GM19467 (cell line): ENCODE results near the gene MYO1D.
"Not testable (repeated sequence)": the region's sequence is repeated elsewhere in the genome, so short reads cannot be mapped to it uniquely, and the experiment has no call there.

Experiments used
- ATAC-seq: cut with Tn5 transposase; IDR thresholded peaks from one replicate; pipeline ENCODE4 v1.9.1; 2021; ENCODE audit warnings: mild to moderate bottlenecking, moderate library complexity; ENCODE audit not compliant: unreplicated experiment

Gene MYO1D

DNA sequence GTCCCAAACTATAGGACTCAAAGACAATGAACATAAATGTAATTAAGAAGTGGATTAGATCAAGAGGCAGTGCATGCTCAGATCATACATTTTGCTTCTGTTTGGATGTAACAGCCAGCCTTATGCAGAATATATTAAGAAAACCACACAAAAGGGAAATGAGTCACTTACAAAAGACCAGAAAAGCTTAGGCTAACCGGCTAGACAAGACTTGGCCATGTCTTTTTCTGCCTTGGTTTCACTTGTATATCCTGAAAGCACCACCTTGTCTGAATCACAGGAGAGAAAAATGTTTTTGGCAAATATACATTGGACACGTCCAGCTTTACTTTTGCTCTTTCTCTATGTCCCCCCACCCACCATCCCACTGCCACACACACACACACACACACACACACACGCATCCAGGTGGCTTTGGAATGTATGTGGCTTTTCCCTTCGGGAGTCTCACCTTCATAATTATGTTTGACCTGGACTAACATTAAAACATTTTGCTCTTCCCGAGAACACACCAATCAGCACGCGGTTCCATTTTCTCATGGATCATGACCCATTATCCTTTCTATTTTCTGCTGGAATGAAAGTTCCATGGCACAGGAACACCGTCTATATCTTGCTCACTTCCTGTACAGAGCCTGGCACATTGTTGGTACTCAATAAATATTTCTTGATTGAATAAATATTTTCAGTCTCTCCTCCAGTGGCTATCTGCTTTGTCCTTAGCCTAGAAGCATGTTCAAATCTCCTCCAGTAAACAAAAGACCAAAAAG lies 325.6 kb downstream of the MYO1D start:
- peak; percentile 73 for ATAC-seq

- ATAC-seq: no peak
These were observed 327.4 kb downstream of the MYO1D start for GRCh38 chr17:32549559-32549958.

DNA sequence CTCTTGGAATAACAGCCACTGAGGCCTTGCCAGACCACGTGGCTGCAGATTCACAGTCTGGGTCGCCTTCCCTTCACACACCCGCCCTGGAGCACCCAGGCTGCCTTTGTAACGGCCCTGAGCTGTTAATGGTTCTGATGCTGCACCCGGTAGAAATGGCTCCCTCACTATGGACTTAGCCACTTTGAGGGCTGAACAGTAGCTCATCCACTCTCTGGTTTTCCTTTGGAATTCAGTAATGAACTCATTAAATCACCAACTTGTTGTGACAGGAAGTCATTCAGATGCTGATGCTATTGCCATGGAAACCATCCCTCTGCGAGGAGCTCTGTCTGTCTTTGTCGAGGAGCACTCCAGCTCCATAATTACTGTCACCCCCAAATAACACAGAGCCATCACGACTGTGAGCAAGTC lies 330.9 kb downstream of the MYO1D start:
- no peak for ATAC-seq

GRCh38 chr17:32542186-32542585 lies 334.7 kb downstream of the MYO1D start:
- ATAC-seq: no peak

DNA sequence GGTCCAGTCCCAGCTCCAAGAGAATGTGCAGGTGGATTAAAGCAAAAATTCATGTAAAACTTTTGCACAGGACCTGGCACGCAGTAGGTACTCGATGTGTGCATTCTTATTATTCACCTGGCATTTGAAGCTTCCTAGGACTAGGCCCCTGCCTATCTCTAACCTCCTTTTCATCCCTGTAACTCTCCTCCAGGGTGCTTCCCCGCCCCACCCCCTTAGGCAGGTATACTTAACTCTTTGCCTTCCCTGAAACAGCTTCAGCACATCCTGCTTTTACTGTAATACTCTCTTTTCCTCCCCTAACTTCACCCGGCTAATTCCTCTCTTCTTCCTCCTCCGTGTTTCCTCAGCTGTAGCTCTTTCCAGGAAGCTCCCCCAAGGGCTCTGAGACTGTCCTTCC lies 335.3 kb downstream of the MYO1D start:
- no peak for ATAC-seq

- ATAC-seq: no peak
These were observed 339.9 kb downstream of the MYO1D start for GRCh38 chr17:32536736-32537643.

DNA sequence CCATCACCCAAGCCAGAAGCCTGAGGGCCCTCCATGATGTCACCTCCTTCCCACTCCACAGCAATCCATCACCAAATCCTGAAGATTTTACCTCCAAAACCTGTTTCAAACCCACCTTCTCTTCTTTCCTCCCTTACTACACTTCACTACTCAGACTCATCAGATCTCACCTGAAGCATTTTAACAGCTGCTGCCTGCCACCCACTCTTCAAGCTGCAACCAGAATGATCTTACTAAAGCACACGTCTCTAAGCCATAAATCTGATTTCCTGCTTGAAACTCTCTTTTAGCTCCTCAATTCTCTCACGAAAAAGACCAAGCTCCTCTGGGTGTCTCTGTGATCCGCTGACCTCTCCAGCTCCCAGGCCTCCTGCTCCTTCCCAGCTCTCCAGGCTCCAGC lies 343.6 kb downstream of the MYO1D start:
- no peak for ATAC-seq

DNA sequence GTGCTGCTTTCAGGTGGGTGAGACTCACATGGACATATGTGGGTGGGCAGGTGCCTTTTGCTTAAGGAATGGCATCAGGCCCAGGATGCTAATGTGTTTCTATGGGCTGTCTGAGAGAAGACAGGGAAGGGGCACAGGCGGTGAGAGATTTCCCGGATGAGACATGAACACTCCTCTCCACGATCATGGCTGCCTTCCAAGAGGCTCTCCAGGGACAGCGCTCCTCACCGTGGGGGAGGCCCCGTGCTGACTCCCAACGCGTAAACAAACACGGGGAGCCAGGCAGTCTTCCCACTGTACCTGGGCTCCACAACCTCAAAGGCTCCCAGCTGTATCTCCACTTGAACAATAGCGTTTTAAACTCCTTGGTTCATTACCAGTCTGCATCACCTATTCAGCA lies 347.3 kb downstream of the MYO1D start:
- no peak for ATAC-seq

DNA sequence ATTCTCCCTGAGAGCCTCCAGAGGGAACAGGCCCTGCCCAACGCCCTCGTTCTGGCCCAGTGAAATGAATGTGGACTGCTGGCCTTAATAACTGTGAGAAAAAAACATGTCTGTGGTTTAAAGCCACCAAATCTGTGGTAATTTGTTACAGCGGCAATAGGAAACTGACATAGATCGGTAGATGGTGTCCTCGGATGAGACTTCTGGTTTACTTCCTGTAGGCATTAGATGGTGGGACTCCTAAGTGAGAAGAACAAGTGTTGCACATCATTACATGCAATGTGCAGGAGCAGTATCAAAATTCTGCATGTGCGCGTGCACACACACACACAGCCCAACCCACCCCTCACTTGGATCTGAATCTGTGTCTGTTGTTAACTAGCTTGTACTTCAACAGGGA lies 348.1 kb downstream of the MYO1D start:
- ATAC-seq: no peak

DNA sequence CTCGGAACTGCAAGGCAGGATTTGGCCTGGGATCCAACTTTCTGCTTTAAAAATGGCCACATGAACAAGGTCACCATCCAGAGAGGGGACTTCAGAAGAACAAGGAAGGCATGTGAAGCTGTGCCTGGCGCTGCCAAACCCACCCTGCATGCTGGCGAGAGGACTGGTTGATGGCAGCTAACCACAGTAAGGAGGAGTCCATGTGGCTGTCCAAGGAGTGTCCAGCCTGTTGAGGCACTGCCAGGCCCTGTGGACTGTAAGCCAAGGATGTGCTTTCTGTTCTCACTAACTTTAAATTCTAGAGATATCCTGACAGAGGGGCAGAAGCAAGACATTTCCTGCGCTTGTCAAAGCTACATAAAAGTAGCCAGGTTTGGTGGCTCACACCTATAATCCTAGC lies 349.8 kb downstream of the MYO1D start:
- no peak for ATAC-seq

DNA sequence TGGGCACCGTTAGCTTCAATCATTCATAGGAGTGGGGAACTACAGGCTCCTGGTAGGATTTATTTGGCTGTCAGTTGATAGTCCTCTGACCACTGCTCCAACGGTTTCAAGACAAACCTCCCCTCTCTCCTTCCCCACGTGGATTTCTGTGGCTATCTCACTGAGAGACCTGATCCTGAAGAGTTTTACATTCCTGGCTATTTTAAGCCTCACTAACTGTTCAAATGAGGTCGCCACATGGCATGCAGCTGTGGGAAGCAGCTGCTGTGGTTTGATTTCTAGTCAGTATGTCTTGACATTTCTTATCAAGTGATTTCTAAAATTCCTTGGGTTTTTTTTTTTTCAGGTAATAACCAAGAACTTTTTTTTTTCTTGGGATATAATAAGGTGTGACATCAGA lies 351.8 kb downstream of the MYO1D start:
- ATAC-seq: no peak

DNA sequence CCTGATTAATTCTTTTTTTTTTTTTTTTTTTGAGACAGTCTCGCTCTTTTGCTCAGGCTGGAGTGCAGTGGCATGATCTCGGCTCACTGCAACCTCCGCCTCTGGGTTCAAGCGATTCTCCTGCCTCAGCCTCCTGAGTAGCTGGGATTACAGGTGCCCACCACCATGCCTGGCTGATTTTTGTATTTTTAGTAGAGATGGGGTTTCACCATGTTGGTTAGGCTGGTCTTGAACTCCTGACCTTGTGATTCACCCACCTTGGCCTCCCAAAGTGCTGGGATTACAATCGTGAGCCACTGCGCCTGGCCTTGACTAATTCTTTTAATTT lies 352.4 kb downstream of the MYO1D start:
- ATAC-seq: not testable (repeated sequence)

- peak; percentile 49 for ATAC-seq
These were observed 352.9 kb downstream of the MYO1D start for GRCh38 chr17:32523827-32524552.

- ATAC-seq: peak; percentile 48
These were observed 353.8 kb downstream of the MYO1D start for GRCh38 chr17:32523017-32523680.

DNA sequence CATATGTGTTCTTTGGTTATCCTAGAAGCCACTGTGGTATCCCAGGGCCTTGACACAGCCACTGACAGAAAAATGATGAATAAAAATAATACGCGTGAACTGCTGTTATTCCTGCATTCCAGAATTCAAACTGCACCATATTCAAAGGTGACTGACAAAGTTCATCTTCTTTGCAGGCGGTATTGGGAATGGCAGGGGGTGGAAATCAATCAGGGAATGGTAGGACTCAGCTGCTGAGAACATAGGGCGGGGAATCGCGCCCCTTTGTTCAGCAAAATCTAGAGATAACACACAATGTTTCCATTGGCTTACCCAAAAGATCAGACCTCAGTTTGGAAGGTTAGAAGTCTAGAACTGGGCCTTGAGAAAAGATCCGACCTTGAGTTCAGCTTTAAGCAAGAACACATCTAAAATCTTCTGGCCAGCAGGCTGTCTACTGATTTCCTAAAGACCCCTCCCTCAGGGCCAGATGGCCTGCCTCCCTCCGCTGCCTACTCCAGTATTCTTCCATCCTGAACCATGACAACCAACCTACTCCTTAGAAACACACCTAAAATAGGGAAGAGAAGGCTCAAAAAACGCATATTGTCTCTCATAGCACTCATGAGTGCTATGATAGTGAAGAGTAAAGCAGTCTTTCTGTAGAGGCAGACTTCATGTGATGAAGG lies 356.1 kb downstream of the MYO1D start:
- no peak for ATAC-seq

- no peak for ATAC-seq
These were observed 356.7 kb downstream of the MYO1D start for GRCh38 chr17:32520104-32520701.

DNA sequence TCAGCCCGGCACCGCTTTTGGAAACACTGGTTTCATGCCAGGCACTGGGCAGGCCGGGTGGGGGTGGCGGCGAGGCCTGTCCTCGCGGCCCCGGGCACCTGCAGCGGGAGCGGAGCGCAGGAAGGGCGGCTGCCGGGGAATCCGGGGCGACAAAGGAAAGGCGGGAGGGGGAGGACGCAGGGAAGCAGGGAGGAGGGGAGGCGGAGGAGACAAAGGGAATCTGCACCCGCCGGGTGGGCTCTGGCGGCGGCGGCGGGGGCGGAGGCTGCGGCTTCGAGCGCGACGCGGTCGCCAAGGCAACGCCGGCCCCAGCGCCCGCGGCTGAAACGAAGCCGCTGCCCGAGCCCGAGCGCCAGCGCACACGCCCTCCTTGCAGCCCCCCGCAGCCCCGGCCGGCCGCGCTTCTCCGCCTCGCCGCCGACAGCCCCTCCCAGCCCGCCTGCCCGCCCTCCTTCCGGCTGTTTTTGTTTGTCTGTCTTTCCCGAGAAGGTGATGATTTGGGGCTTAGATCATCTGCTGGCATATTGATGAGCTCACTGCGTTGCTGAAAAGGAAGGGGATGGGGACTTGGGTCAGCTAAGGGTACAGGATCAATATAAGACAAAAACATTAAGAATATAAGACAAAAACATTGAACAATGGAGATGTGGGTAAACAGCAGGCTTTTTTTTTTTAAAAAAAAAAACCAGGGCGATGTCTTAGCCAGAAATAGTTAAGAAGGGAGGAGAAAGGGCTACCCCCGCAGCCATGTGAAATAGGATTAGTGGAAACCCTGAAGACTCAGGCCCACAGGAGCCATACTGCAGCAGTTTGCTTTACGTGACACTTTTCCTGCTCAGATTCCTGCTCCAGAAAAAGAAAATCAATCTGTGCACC lies 357.5 kb downstream of the MYO1D start:
- no peak for ATAC-seq

DNA sequence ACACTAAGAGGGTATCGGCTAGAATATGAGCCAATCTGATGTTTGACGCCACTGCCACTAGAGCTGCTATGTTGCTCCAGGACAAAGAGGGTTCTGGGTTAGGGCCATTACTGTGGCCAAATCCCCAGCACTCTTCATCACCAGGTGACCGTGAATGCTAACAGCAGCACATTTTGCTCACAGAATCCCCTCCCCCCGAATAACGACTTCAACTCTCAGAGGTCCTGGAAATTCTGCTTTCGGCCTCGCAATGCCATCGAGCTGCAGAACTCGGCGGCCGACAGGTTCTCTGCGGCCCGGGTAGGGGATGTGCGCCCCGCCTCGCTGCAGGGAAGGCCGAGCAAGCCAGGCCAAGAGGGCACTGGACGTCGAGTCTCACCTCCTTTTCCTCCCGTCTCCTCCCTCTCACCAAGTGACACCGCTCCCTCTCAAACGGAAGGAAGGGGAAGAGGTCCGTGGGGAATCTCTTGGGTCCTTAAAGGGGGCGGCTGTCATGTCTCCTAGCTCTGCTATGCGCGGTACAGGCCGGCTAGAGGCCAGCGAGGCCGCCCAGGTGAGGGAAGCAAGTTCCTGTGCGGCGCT lies 358.2 kb downstream of the MYO1D start:
- no peak for ATAC-seq

DNA sequence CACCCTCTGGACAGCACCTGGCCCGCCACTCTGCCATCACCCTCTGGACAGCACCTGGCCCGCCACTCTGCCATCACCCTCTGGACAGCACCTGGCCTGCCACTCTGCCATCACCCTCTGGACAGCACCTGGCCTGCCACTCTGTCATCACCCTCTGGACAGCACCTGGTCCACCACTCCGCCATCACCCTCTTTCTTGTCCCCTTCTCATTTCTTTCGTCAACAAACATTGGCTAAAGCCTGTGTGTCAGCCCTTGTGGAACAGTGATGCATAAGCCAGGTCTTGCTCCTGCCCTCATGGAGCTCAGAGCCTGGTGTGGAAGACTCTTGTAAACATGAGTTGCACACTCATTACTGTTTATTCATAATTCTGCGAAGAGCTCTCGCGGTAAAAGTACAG lies 358.9 kb downstream of the MYO1D start:
- ATAC-seq: no peak
